Activated naive CD4-positive, alpha-beta T cell treated with anti-CD3 and anti-CD28 coated beads, Interleukin-2, amount 10 ng/mL, durations not matched to agents 7 days and 5 days (primary cell): ENCODE measurements around the gene ADH1B.

ENCODE experiments used
- CTCF ChIA-PET: fragments of 350-600 bp; sonication (Branson Sonifier 250); formaldehyde crosslinking; loops from one replicate; lab custom pipeline; 2021; ENCODE audit warnings: antibody characterized with exemption; lab: Charles Lee
- DNase-seq: peaks from one replicate; pipeline ENCODE4 v3.0.0-alpha.2; 2020
- H3K27ac Mint-ChIP-seq: one replicate; pipeline ENCODE4 v1.8.0; 2021; ENCODE audit warnings: mild to moderate bottlenecking, moderate library complexity, mixed read lengths
- H3K27me3 Mint-ChIP-seq: one replicate; pipeline ENCODE4 v1.8.0; 2021; ENCODE audit warnings: mild to moderate bottlenecking, mixed read lengths
- H3K36me3 Mint-ChIP-seq: one replicate; pipeline ENCODE4 v1.8.0; 2021; ENCODE audit warnings: mixed read lengths
- H3K4me1 Mint-ChIP-seq: one replicate; pipeline ENCODE4 v1.8.0; 2021; ENCODE audit warnings: mixed read lengths
- H3K4me3 Mint-ChIP-seq: one replicate; pipeline ENCODE4 v1.8.0; 2021; ENCODE audit warnings: mild to moderate bottlenecking, moderate library complexity, mixed read lengths
- H3K9me3 Mint-ChIP-seq: one replicate; pipeline ENCODE4 v1.8.0; 2021; ENCODE audit warnings: mixed read lengths

Gene ADH1B

DNA sequence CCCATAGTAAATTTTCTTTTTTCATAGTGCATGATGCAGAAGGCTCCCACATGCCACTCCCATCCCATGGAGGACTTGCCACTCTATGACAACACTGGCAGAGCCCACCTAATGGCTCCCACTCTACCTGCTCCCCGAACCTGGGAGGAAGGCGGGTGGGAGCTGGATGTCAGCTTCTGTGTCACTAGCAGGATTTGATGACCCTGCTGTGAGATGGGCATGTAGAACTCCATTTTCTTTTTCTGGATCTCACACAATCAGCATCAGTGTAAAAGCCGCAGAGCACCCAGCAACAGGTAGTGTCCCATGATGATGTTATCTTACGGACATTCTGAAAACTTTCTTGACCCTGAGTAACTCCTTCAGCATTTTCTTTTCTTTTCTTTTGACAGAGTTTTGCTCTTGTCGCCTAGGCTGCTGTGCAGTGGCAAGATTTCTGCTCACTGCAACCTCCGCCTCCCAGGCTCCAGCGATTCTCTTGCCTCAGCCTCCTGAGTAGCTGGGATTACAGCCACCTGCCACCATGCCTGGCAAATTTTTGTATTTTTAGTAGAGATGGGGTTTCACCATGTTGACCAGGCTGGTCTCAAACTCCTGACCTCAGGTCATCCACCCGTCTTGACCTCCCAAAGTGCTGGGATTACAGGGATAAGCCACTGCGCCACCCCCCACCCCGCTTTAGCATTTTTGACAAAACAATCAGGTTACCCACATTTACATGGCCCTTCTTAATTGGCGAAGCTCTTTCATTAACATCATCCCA lies 15.4 kb downstream of the ADH1B start:
- DNase-seq: no peak
- H3K4me1 Mint-ChIP-seq: no peaks in the 10 kb centered on the region
- no peak overlapping the region for H3K27ac Mint-ChIP-seq
- H3K9me3 Mint-ChIP-seq: no peaks in the 10 kb centered on the region
- no peaks in the 10 kb centered on the region for H3K27me3 Mint-ChIP-seq
- no peaks in the 10 kb centered on the region for H3K36me3 Mint-ChIP-seq
- no peak overlapping the region for H3K4me3 Mint-ChIP-seq
- CTCF ChIA-PET: no interaction called here

DNA sequence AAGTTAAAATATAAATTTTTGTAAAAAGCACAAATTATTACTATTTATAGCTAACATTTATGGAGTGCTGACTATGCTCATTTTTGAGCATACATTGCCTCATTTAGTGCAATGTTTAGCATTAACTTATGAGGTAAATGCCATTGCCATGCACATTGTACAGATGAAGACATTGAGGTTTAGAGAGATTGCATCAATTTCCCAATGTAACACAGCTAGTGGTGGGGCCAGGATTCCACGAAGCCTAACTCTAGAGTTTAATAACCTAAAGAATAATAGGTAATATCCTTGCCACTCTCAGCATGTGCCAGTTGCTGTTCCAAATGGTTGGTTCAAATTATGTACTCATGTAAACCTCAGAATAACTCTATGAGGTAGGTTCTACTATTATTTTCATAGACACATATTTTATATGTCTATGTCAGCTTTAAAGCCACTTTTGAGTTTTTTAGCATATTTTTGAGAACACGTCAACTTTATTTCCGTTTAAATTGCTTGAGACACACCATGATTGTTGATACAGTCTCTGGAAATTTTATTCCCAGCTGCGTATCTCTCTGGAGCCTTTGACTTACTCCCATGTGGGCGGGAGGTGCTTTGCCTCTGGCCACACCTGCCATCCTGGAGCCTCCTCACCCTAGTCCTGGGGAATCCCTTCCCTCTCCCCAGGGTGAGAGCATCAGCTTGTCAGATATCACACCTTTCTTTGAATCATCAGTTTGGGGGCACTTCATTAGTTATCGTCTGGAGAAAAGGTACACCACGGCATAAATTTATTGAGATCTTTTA lies 19.6 kb downstream of the ADH1B start:
- Mint-ChIP-seq H3K4me3 (no peak overlapping the region), H3K9me3 (no peaks in the 10 kb centered on the region), H3K27me3 (no peaks in the 10 kb centered on the region), H3K27ac (no peak overlapping the region), H3K4me1 (no peaks in the 10 kb centered on the region), H3K36me3 (no peaks in the 10 kb centered on the region)
- DNase-seq: no peak
- CTCF ChIA-PET: no interaction called here

DNA sequence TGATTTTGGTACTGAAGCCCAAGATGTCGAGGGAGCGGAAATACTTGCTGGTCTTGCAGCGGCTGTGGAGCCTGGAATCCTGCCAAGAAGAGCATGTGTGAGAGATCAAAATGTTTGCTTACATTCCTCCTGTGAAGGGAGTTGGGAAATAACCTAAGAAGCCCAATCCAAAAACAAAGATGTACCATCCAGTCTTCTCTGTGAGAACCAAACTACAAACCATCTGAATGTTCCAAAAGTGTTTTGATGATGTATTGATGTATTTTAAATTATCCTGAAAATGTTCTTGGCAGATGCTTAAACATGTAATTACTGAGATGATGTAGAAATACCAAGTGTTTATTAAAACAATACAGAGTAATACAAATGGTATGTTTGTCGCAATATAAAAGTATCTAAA lies 20.3 kb downstream of the ADH1B start:
- CTCF ChIA-PET: no interaction called here
- Mint-ChIP-seq H3K27ac (no peak overlapping the region), H3K36me3 (no peaks in the 10 kb centered on the region), H3K9me3 (no peaks in the 10 kb centered on the region), H3K4me1 (no peaks in the 10 kb centered on the region), H3K27me3 (no peaks in the 10 kb centered on the region), H3K4me3 (no peak overlapping the region)
- no peak for DNase-seq

DNA sequence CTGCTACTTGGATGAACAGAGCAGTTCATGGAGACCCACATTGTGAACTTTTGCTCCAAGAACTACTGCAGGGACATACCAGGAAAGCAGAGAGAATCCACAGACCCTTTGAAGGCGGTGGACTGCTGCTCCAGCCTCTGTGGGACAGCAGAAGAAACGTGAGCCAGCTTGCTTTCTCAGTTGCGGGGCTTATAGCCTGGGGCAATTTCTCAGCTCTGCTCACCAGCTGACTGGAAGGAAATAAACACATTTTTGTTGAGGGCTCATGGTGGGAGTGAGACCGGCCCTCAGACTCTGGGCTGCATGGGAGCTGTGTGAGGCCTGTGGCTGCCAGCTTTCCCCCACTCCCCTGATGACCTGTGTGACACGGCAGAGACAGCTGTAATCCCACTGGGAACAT lies 27.8 kb downstream of the ADH1B start:
- CTCF ChIA-PET: no interaction called here
- H3K27ac Mint-ChIP-seq: no peak overlapping the region
- no peaks in the 10 kb centered on the region for H3K36me3 Mint-ChIP-seq
- H3K4me3 Mint-ChIP-seq: no peak overlapping the region
- peaks cover 3% of the 10 kb centered on the region for H3K9me3 Mint-ChIP-seq
- H3K27me3 Mint-ChIP-seq: no peaks in the 10 kb centered on the region
- DNase-seq: no peak
- H3K4me1 Mint-ChIP-seq: no peaks in the 10 kb centered on the region

DNA sequence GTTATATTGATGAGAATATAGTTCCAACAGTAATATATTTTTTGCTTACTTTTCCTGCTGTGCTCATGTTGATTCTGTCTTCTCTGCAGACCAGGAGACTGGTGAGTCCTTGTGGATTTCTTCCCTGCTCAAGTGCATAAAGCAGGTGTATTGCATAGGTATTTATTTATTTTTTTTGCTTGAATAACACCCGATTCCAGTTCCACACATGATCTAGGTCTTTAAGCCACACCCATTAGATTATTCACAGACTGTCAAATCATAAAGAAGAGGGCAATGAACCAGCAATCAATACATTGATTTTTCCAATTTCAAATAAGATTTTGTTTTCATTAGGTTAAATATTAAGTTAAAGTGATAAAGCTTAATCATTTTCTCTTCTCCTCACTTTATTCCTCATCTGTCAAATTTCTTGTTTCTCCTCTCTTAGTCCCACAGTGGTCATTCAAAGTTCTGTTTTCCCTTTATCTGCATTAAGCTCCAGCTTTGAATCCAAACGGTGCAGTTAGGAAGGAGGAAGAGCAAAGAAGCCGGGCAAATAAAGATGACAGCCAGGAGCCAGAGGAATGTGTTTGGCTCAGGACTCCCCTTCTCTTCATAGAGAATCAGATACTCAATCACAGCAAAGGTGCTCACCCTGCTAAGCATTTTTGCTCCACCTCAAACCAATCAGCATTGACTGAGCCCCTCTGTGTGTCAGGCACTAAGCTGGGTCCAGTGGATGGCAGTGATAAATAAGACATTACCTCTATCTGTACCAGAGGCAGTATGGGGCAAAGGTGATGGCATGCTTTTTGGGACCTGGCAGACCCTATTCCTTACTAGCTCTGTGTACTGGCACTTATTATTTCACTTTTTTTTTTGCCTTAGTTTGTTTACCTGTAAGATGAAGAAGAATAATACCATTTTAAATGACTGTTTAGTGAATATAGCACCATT lies 30.1 kb downstream of the ADH1B start, which contains the start of gene ADH1A:
TSS of gene ADH1A (minus strand) at position 138 of the 939 bp plus-strand sequence. CDS start at position 67, 71 bp downstream.
- Mint-ChIP-seq H3K36me3 (no peaks in the 10 kb centered on the region), H3K27me3 (no peaks in the 10 kb centered on the region), H3K9me3 (peaks cover 3% of the 10 kb centered on the region), H3K27ac (no peak within 1 kb of the TSS), H3K4me3 (no peak within 1 kb of the TSS), H3K4me1 (no peaks in the 10 kb centered on the region)
- CTCF ChIA-PET: no interaction called here
- no peak for DNase-seq

DNA sequence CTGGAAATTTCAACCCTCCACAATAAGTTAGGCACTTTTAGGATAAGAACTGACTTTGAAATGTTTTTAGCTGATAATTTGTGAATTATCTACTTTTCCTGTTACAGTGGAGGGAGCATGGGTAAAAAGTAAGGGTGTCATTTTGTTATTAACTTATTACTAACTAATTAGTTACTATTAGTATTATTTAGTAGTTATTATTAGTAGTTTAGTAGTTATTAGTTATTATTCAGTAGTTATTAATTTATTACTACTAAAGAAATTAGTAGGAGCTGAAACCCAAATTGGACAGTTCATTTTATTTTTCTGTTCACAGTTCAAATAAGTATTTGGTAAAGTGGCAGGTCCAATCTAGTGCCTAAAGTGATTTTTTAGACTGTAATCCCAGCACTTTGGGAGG lies 35.8 kb downstream of the ADH1B start:
- H3K4me3 Mint-ChIP-seq: no peak overlapping the region
- no peaks in the 10 kb centered on the region for H3K9me3 Mint-ChIP-seq
- CTCF ChIA-PET: no interaction called here
- H3K4me1 Mint-ChIP-seq: no peaks in the 10 kb centered on the region
- no peaks in the 10 kb centered on the region for H3K36me3 Mint-ChIP-seq
- DNase-seq: no peak
- no peaks in the 10 kb centered on the region for H3K27me3 Mint-ChIP-seq
- no peak overlapping the region for H3K27ac Mint-ChIP-seq

DNA sequence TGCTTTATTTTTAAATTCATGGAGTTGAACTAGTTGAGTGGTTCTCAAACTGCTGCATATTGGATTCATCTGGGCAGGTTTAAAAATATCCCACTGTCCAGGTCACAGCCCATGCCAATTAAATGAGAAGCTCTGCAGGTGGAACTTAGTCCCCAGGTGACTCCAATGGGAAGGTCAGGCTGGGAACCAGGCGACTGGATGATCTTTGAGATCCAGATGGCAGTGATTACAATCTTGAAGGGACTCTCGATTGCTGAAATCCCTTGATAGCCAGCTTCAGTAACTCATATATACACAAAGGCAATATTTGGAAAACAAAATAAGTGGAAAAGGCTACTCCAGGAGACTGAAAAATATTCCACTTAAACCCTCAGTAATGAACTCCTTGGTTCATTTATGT lies 38.5 kb downstream of the ADH1B start:
- H3K4me3 Mint-ChIP-seq: no peak overlapping the region
- H3K27ac Mint-ChIP-seq: no peak overlapping the region
- H3K36me3 Mint-ChIP-seq: no peaks in the 10 kb centered on the region
- H3K9me3 Mint-ChIP-seq: no peaks in the 10 kb centered on the region
- no peaks in the 10 kb centered on the region for H3K4me1 Mint-ChIP-seq
- no peak for DNase-seq
- H3K27me3 Mint-ChIP-seq: no peaks in the 10 kb centered on the region
- CTCF ChIA-PET: no interaction called here

DNA sequence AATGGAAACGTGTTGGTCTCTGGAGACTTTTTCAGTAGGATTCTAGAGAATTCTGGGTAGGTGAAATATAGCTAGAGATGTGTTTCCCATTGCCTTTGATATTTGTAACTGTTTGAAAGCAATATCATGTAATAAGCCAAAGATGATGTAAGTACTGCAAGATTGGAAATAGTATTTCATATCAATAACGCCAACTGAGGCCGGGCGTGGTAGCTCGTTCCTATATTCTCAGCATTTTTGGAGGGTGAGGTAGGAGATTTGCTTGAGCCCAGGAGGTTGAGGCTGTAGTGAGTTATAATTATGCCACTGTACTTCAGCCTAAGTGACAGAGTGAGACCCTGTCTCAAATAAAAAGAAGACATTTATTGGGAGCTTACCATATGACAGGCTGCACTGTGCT lies 39.9 kb downstream of the ADH1B start:
- H3K9me3 Mint-ChIP-seq: no peaks in the 10 kb centered on the region
- H3K27ac Mint-ChIP-seq: no peak overlapping the region
- DNase-seq: no peak
- no peaks in the 10 kb centered on the region for H3K36me3 Mint-ChIP-seq
- H3K4me1 Mint-ChIP-seq: no peaks in the 10 kb centered on the region
- CTCF ChIA-PET: no interaction called here
- H3K27me3 Mint-ChIP-seq: no peaks in the 10 kb centered on the region
- H3K4me3 Mint-ChIP-seq: no peak overlapping the region

DNA sequence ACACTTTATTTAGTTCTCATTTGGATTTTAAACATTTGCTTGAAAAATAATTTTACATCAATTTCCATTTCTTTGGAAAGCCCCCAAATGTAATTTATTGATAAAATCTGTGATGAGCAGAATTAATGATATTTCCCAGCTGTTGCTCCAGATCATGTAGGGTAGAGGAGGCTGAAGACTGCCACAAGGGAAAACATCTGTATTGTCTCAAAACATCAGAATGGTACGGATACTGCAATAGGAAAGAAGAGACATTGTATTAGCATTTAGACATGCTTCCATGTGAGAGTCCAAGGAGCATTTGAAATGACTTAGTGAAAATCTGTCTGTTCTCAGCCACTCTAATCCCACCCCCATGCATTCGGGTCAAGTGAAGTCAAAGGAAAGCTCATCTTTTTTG lies 44.8 kb downstream of the ADH1B start:
- no peaks in the 10 kb centered on the region for H3K4me1 Mint-ChIP-seq
- CTCF ChIA-PET: no interaction called here
- no peaks in the 10 kb centered on the region for H3K27me3 Mint-ChIP-seq
- H3K36me3 Mint-ChIP-seq: no peaks in the 10 kb centered on the region
- H3K27ac Mint-ChIP-seq: no peak overlapping the region
- no peaks in the 10 kb centered on the region for H3K9me3 Mint-ChIP-seq
- DNase-seq: no peak
- no peak overlapping the region for H3K4me3 Mint-ChIP-seq

DNA sequence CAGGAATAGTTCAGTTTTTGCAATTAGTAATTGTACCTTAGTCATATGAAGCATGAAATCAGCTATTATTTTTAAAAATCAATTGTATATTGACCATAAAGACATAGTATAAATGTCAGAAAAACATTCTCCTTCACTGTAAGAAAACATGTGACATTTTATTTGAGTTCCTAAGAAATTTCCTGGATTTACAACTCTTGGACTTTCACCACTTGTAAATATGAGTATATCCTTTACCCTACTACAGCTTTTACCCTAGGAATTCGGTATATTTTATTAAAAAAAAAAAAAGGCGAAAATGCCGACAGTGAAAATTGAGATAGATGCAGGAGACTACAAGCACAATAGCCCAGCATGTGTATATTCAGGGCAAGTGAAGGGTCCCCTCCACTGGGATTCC lies 45.3 kb downstream of the ADH1B start:
- Mint-ChIP-seq H3K9me3 (no peaks in the 10 kb centered on the region), H3K36me3 (no peaks in the 10 kb centered on the region), H3K27ac (no peak overlapping the region), H3K4me1 (no peaks in the 10 kb centered on the region), H3K27me3 (no peaks in the 10 kb centered on the region), H3K4me3 (no peak overlapping the region)
- no peak for DNase-seq
- CTCF ChIA-PET: no interaction called here

DNA sequence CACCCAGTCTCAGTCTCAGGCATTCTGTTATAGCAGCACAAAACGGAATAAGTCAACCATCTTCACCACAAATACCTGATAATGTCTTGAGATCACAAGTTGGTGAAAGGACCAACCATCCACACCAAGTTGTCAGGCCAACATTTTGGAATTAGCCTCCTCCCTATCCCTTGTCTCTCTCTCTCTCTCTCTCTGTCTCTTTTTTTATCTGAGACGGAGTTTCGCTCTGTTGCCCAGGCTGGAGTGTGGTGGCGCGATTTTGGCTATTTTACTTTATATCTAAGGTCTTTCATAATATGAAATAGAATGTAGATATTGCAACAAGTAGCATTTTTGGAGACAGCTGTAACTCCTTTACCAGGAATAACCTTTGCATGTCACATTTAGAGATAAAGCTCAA lies 46.2 kb downstream of the ADH1B start:
- CTCF ChIA-PET: no interaction called here
- Mint-ChIP-seq H3K27ac (no peak overlapping the region), H3K9me3 (no peaks in the 10 kb centered on the region), H3K27me3 (no peaks in the 10 kb centered on the region), H3K36me3 (no peaks in the 10 kb centered on the region), H3K4me1 (no peaks in the 10 kb centered on the region), H3K4me3 (no peak overlapping the region)
- DNase-seq: no peak

DNA sequence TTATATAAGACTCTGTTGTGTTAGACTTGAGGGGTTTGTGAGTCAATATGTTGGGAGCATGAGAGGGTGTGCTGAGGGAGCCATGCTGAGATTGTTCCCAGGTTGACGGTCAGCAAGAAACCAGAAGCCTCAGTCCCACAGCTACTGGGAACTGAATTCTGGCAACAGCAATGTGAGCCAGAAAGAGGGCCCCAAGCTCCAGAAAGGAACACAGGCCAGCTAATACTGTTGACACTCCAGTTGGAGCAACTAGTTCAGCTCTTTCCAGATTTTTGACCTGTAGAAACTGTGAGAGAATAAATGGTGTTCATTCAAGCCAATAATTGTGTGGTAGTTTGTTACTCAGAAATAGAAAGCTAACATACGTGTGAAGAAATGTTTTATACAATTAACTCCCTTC lies 47.5 kb downstream of the ADH1B start:
- no peak overlapping the region for H3K4me3 Mint-ChIP-seq
- no peaks in the 10 kb centered on the region for H3K27me3 Mint-ChIP-seq
- H3K36me3 Mint-ChIP-seq: no peaks in the 10 kb centered on the region
- no peaks in the 10 kb centered on the region for H3K4me1 Mint-ChIP-seq
- no peak for DNase-seq
- CTCF ChIA-PET: no interaction called here
- no peaks in the 10 kb centered on the region for H3K9me3 Mint-ChIP-seq
- no peak overlapping the region for H3K27ac Mint-ChIP-seq

DNA sequence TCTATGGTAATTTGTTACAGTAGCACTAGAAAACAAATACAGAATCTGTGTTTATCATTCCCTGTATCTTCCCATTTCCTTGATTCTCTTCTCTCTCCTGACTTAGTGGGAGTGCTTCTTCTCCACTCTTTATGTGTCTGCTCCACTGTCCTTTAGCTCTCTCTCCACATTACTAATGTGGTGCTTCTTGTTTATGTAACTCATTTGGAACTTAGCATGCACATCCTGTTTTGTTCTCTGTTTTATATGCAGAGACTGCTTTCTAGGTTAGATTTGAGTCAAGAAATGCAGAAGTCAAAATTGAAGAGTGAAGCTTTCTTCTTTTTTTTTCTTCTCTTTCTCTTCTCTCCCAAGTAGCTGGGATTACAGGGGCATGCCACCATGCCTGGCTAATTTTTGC lies 56.3 kb downstream of the ADH1B start:
- Mint-ChIP-seq H3K9me3 (no peaks in the 10 kb centered on the region), H3K4me3 (no peak overlapping the region), H3K36me3 (no peaks in the 10 kb centered on the region), H3K27ac (no peak overlapping the region), H3K4me1 (no peaks in the 10 kb centered on the region), H3K27me3 (no peaks in the 10 kb centered on the region)
- CTCF ChIA-PET: no interaction called here
- no peak for DNase-seq
